AG09309 (cell line): ENCODE data around the gene GRIK4.
"Not testable (repeated sequence)": the region's sequence is repeated elsewhere in the genome, so short reads cannot be mapped to it uniquely, and the experiment has no call there.

Experiments
- DNase-seq: peaks from one replicate; pipeline ENCODE4 v3.0.0-alpha.2; 2010; ENCODE audit warnings: low read depth
- H3K4me3 ChIP-seq: 2 replicates; pipeline ENCODE4 v1.5.1; 2011; ENCODE audit warnings: mild to moderate bottlenecking, low read depth, low read length, moderate library complexity; ENCODE audit not compliant: control insufficient read depth
- CTCF ChIP-seq: IDR thresholded peaks from 2 replicates; pipeline ENCODE4 v1.5.1; 2011; ENCODE audit warnings: mild to moderate bottlenecking, low read depth, low read length, inconsistent platforms; ENCODE audit not compliant: insufficient read depth, control insufficient read depth; ENCODE audit errors: missing control alignments

The GRIK4 gene

GRCh38 chr11:120615391-120615790 lies 103.8 kb downstream of the GRIK4 start:
- no peak for TF ChIP-seq CTCF
- no peak overlapping the region for H3K4me3 ChIP-seq
- no peak for DNase-seq

GRCh38 chr11:120618399-120618798 lies 106.9 kb downstream of the GRIK4 start:
- H3K4me3 ChIP-seq = no peak overlapping the region
- no peak for TF ChIP-seq CTCF
- DNase-seq = no peak

- H3K4me3 ChIP-seq = no peak overlapping the region
- DNase-seq = no peak
- TF ChIP-seq CTCF = no peak
Measured at GRCh38 chr11:120622189-120622875, 110.8 kb downstream of the GRIK4 start.

GRCh38 chr11:120624992-120625391 lies 113.4 kb downstream of the GRIK4 start:
- H3K4me3 ChIP-seq, DNase-seq: not testable (repeated sequence)

- DNase-seq = no peak
- TF ChIP-seq CTCF = no peak
- no peak overlapping the region for H3K4me3 ChIP-seq
Measured at GRCh38 chr11:120625565-120625964, 114.0 kb downstream of the GRIK4 start.

- no peak for DNase-seq
- no peak overlapping the region for H3K4me3 ChIP-seq
- TF ChIP-seq CTCF = no peak
Measured at GRCh38 chr11:120626791-120627190, 115.2 kb downstream of the GRIK4 start.

- no peak for DNase-seq
- TF ChIP-seq CTCF = no peak
- H3K4me3 ChIP-seq = no peak overlapping the region
Measured at GRCh38 chr11:120627327-120628163, 116.0 kb downstream of the GRIK4 start.
